Measurements from ENCODE around the gene SEMA4D.

DNA sequence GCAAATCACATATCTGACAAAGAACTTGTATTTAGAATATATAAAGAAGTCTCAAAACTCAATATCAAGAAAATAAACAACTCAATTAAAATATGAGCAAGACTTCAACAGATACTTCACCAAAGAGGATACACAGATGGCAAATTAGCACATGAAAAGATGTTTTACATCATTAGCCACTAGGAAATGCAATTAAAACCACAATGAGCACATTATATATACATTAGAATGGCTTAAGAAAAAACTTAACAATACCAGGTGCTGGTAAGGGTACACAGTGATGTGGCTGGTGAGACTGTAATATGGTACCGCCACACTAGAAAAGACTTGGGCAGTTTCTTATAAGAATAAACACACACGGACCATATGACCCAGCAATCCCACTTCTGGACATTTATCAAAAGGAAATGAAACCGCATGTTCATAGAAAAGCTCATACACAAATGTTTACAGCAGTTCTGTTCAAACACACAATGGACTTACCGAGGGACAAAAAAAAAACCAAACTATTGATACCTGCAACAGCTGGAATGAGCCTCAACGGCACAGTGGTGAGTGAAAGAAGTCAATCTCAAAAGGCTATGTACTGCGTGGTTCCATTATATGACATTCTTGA lies 27.6 kb downstream of the SEMA4D start:
- TF ChIP-seq, protein P1, sequence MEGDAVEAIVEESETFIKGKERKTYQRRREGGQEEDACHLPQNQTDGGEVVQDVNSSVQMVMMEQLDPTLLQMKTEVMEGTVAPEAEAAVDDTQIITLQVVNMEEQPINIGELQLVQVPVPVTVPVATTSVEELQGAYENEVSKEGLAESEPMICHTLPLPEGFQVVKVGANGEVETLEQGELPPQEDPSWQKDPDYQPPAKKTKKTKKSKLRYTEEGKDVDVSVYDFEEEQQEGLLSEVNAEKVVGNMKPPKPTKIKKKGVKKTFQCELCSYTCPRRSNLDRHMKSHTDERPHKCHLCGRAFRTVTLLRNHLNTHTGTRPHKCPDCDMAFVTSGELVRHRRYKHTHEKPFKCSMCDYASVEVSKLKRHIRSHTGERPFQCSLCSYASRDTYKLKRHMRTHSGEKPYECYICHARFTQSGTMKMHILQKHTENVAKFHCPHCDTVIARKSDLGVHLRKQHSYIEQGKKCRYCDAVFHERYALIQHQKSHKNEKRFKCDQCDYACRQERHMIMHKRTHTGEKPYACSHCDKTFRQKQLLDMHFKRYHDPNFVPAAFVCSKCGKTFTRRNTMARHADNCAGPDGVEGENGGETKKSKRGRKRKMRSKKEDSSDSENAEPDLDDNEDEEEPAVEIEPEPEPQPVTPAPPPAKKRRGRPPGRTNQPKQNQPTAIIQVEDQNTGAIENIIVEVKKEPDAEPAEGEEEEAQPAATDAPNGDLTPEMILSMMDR (IDR thresholded peaks at IDR 0.05; ENCODE audit: low read depth, low read length): no peak
- TF ChIP-seq, protein P2, sequence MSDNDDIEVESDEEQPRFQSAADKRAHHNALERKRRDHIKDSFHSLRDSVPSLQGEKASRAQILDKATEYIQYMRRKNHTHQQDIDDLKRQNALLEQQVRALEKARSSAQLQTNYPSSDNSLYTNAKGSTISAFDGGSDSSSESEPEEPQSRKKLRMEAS (IDR thresholded peaks at IDR 0.05; ENCODE audit: low read depth, low read length): no peak
- TF ChIP-seq POLR2A (IDR thresholded peaks at IDR 0.05; ENCODE audit: extremely low read depth, insufficient read length): no peak

Measured in NB4 (cell line).